Keratinocyte (primary cell): ENCODE results near the gene GMPS. TPM values are rescaled to one million over a fixed set of nuclear protein-coding genes. Genes with fewer than 3 reads are reported as not detected.

ENCODE experiments used
- DNase-seq: peaks from one replicate; pipeline ENCODE4 v3.0.0-alpha.2; 2011; ENCODE audit warnings: low read depth, missing footprints, low spot score
- FAIRE-seq: peaks from 2 replicates; lab custom pipeline; 2011; peaks lifted over from hg19 to GRCh38; lab: Jason Lieb, UNC
- H2AFZ ChIP-seq: 2 replicates; pipeline ENCODE4 v1.6.0; 2012; ENCODE audit warnings: low read length, control low read depth, inconsistent platforms; ENCODE audit not compliant: control insufficient read depth
- H3K27ac ChIP-seq: 2 replicates; pipeline ENCODE4 v1.5.1; 2011; ENCODE audit warnings: low read length; ENCODE audit not compliant: control insufficient read depth, insufficient read depth
- H3K27me3 ChIP-seq: 3 replicates; pipeline ENCODE4 v1.6.0; 2011; ENCODE audit warnings: low read length; ENCODE audit not compliant: control insufficient read depth, insufficient read depth; ENCODE audit errors: extremely low read depth
- H3K36me3 ChIP-seq, 2 experiments: 2 replicates in 1 of 2; 3 replicates in 1 of 2; pipeline ENCODE4 v1.5.1; 2011; ENCODE audit warnings: low read length in 2 of 2, mild to moderate bottlenecking in 1 of 2; ENCODE audit not compliant: control insufficient read depth in 2 of 2, insufficient read depth in 2 of 2; ENCODE audit errors: extremely low read depth in 1 of 2
- H3K4me1 ChIP-seq: 3 replicates; pipeline ENCODE4 v1.5.1; 2011; ENCODE audit warnings: low read length; ENCODE audit not compliant: control insufficient read depth, insufficient read depth; ENCODE audit errors: extremely low read depth
- H3K4me2 ChIP-seq: 3 replicates; pipeline ENCODE4 v1.6.0; 2011; ENCODE audit warnings: low read depth, low read length; ENCODE audit not compliant: control insufficient read depth, insufficient read depth; ENCODE audit errors: extremely low read depth
- H3K4me3 ChIP-seq, 3 experiments: fragments of 200-600 bp in 1 of 3; sonication (generic) in 1 of 3; 2 replicates in 2 of 3; 3 replicates in 1 of 3; pipeline ENCODE4 v1.5.1; 2011 to 2016; ENCODE audit warnings: low read length in 3 of 3, mild to moderate bottlenecking in 3 of 3, control low read depth in 2 of 3, inconsistent platforms in 1 of 3, low read depth in 1 of 3, mixed read lengths in 1 of 3, mixed run types in 1 of 3, moderate library complexity in 1 of 3; ENCODE audit not compliant: control insufficient read depth in 2 of 3, insufficient read depth in 2 of 3; ENCODE audit errors: extremely low read depth in 1 of 3
- H3K79me2 ChIP-seq: 2 replicates; pipeline ENCODE4 v1.6.0; 2012; ENCODE audit warnings: low read length; ENCODE audit not compliant: control insufficient read depth, insufficient read depth
- H3K9ac ChIP-seq: 3 replicates; pipeline ENCODE4 v1.6.0; 2011; ENCODE audit warnings: low read length; ENCODE audit not compliant: control insufficient read depth, insufficient read depth; ENCODE audit errors: extremely low read depth
- H3K9me1 ChIP-seq: 3 replicates; pipeline ENCODE4 v1.6.0; 2011; ENCODE audit warnings: low read length; ENCODE audit not compliant: control insufficient read depth, insufficient read depth; ENCODE audit errors: extremely low read depth
- H3K9me3 ChIP-seq: 2 replicates; pipeline ENCODE4 v1.5.1; 2012; ENCODE audit warnings: low read depth, low read length; ENCODE audit not compliant: control insufficient read depth
- H4K20me1 ChIP-seq: 3 replicates; pipeline ENCODE4 v1.6.0; 2011; ENCODE audit warnings: low read length; ENCODE audit not compliant: control insufficient read depth, insufficient read depth; ENCODE audit errors: extremely low read depth
- CTCF ChIP-seq, 3 experiments: IDR thresholded peaks in 1 of 3; conservative IDR thresholded peaks in 1 of 3; optimal IDR thresholded peaks in 1 of 3; 2 replicates in 2 of 3; 3 replicates in 1 of 3; pipeline versions ENCODE3 to v1.5.1; 2011; ENCODE audit warnings: low read length in 3 of 3, mild to moderate bottlenecking in 3 of 3, moderate library complexity in 2 of 3, control low read depth in 1 of 3, inconsistent platforms in 1 of 3; ENCODE audit not compliant: insufficient read depth in 2 of 3; ENCODE audit errors: extremely low read depth in 1 of 3
- EZH2 ChIP-seq: IDR thresholded peaks from one replicate; pipeline ENCODE4 v1.6.1; 2012; ENCODE audit warnings: inconsistent platforms, mild to moderate bottlenecking, low read length, moderate library complexity
- dilution Hi-C: fragments of 300-500 bp; cut with MboI; formaldehyde crosslinking; loops from one replicate; pipeline ENCODE4 v1.7.0; 2020; ENCODE audit warnings: low sequenced_read_pairs; ENCODE audit not compliant: extremely low pct_ligation_motif_present
- polyA plus RNA-seq, 5 experiments: library from polyadenylated mRNA; depleted of rRNA in 3 of 5; stranded (reverse) in 3 of 5; stranded (forward) in 1 of 5; unstranded in 1 of 5; fragments of >200 nt; gene quantifications; 1 replicate in 1 of 5; 2 replicates in 3 of 5; 3 replicates in 1 of 5; pipeline versions ENCODE4 v1.2.1 to v1.2.3, GENCODE V29; 2011 to 2012; ENCODE audit warnings: missing spikeins in 2 of 5, low read depth in 1 of 5, low replicate concordance in 1 of 5

GMPS gene
- polyA plus RNA-seq, 1 donor (not counting 4 experiments of a cell fraction or from before 2014, with no cell fraction given): 51.8 TPM

- Histone ChIP-seq H3K9me1 (no peaks in the 10 kb centered on the region), H3K27ac (no peak overlapping the region), H3K27me3 (no peaks in the 10 kb centered on the region), H3K36me3 (peaks cover 0 to 2% of the 10 kb centered on the region in 2 experiments), H3K4me3 (no peak overlapping the region), H3K9ac (no peak overlapping the region), H3K79me2 (peaks cover 3% of the 10 kb centered on the region), H2AFZ (no peak overlapping the region), H4K20me1 (no peaks in the 10 kb centered on the region), H3K4me1 (no peaks in the 10 kb centered on the region), H3K9me3 (no peaks in the 10 kb centered on the region), H3K4me2 (no peak overlapping the region)
- TF ChIP-seq CTCF (optimal IDR thresholded peaks at IDR 0.05 in 1 of 3, IDR thresholded peaks at IDR 0.05 in 1 of 3, conservative IDR thresholded peaks at IDR 0.05 in 1 of 3; ENCODE audit: extremely low read depth in 1 of 3, insufficient read depth in 2 of 3, low read length in 3 of 3) (no peak), EZH2 (no peak)
- FAIRE-seq (no peak), DNase-seq (no peak)
- dilution Hi-C loops: no loop called here
Measured at GRCh38 chr3:155835341-155836071, 34.9 kb upstream of the GMPS start.

GRCh38 chr3:155843569-155843968 lies 26.9 kb upstream of the GMPS start:
- dilution Hi-C loops: no loop called here
- no peak for DNase-seq
- no peak overlapping the region for H3K4me2 ChIP-seq
- no peak for FAIRE-seq
- no peak overlapping the region for H3K27ac ChIP-seq
- TF ChIP-seq EZH2: no peak
- TF ChIP-seq CTCF (optimal IDR thresholded peaks at IDR 0.05 in 1 of 3, IDR thresholded peaks at IDR 0.05 in 1 of 3, conservative IDR thresholded peaks at IDR 0.05 in 1 of 3; ENCODE audit: extremely low read depth in 1 of 3, insufficient read depth in 2 of 3, low read length in 3 of 3): no peak
- no peak overlapping the region for H2AFZ ChIP-seq
- H3K27me3 ChIP-seq: no peaks in the 10 kb centered on the region
- no peaks in the 10 kb centered on the region for H3K9me1 ChIP-seq
- H3K4me1 ChIP-seq: no peaks in the 10 kb centered on the region
- H3K9ac ChIP-seq: no peak overlapping the region
- peaks cover 44% of the 10 kb centered on the region for H3K79me2 ChIP-seq
- H3K9me3 ChIP-seq: no peaks in the 10 kb centered on the region
- no peak overlapping the region for H3K4me3 ChIP-seq
- peaks cover 0 to 2% of the 10 kb centered on the region in 2 experiments for H3K36me3 ChIP-seq
- H4K20me1 ChIP-seq: no peaks in the 10 kb centered on the region
